OCI-LY7 (cell line): Measurements from ENCODE around the gene TFAP2E. TPM values are rescaled to one million over a fixed set of nuclear protein-coding genes. Genes with fewer than 3 reads are reported as not detected.

Experiments used
- BruUV-seq: library from RNA; stranded (reverse); fragments of 400-500 nt; replicated peaks from 2 replicates; lab custom pipeline; 2021; lab: Mats Ljungman, UMichigan
- CTCF ChIA-PET: fragments of 300-600 bp; sonication (Branson Sonifier 250); formaldehyde crosslinking; loops from one replicate; lab custom pipeline; 2022; ENCODE audit warnings: antibody characterized with exemption; ENCODE audit not compliant: unreplicated experiment; lab: Charles Lee
- POLR2A ChIA-PET: fragments of 300-600 bp; sonication (Branson Sonifier 250); formaldehyde crosslinking; loops from one replicate; lab custom pipeline; 2022; ENCODE audit warnings: antibody characterized with exemption; lab: Charles Lee
- DNase-seq: peaks from one replicate; pipeline ENCODE4 v3.0.0-alpha.2; 2015; ENCODE audit warnings: low spot score
- H2AFZ ChIP-seq: fragments of 200-600 bp; sonication (generic), shearing (Covaris generic); 2 replicates; pipeline ENCODE4 v1.6.1; 2014; ENCODE audit warnings: mild to moderate bottlenecking, antibody characterized with exemption, low read length, moderate library complexity
- H3K27ac ChIP-seq: fragments of 200-600 bp; sonication (generic); 2 replicates; pipeline ENCODE4 v1.5.1; 2014; ENCODE audit warnings: mixed run types, low read depth, mild to moderate bottlenecking, moderate library complexity, low read length, inconsistent platforms; ENCODE audit not compliant: poor library complexity, severe bottlenecking
- H3K36me3 ChIP-seq: fragments of 200-600 bp; sonication (generic); 2 replicates; pipeline ENCODE4 v1.6.1; 2014; ENCODE audit warnings: mild to moderate bottlenecking, antibody characterized with exemption, low read length, moderate library complexity, mixed read lengths; ENCODE audit not compliant: insufficient read depth
- H3K4me1 ChIP-seq: fragments of 200-600 bp; sonication (generic); 2 replicates; pipeline ENCODE4 v1.5.1; 2014; ENCODE audit warnings: mild to moderate bottlenecking, low read length; ENCODE audit not compliant: insufficient read depth, poor library complexity, severe bottlenecking
- H3K4me2 ChIP-seq: fragments of 200-600 bp; sonication (generic); 2 replicates; pipeline ENCODE4 v1.6.1; 2014; ENCODE audit warnings: mild to moderate bottlenecking, low read length
- H3K4me3 ChIP-seq: fragments of 200-600 bp; sonication (generic); 2 replicates; pipeline ENCODE4 v1.5.1; 2014; ENCODE audit warnings: mild to moderate bottlenecking, low read depth, low read length; ENCODE audit not compliant: poor library complexity, severe bottlenecking
- H3K79me2 ChIP-seq: fragments of 200-600 bp; sonication (generic); 2 replicates; pipeline ENCODE4 v1.6.1; 2016; ENCODE audit warnings: low read depth, mild to moderate bottlenecking, low read length, moderate library complexity, mixed read lengths; ENCODE audit not compliant: insufficient read depth
- H3K9me2 ChIP-seq: fragments of 200-600 bp; sonication (generic); 2 replicates; pipeline ENCODE4 v1.6.1; 2016; ENCODE audit warnings: mild to moderate bottlenecking, low read length, mixed read lengths; ENCODE audit not compliant: insufficient read depth
- H3K9me3 ChIP-seq: fragments of 200-600 bp; sonication (generic); 2 replicates; pipeline ENCODE4 v1.6.1; 2014; ENCODE audit warnings: mild to moderate bottlenecking, mixed run types, low read length, mixed read lengths
- H4K20me1 ChIP-seq: fragments of 200-600 bp; sonication (generic); 2 replicates; pipeline ENCODE4 v1.6.1; 2014; ENCODE audit warnings: mild to moderate bottlenecking, antibody characterized with exemption, low read length, moderate library complexity, mixed read lengths; ENCODE audit not compliant: insufficient read depth
- CTCF ChIP-seq: fragments of 200-600 bp; sonication (generic); conservative IDR thresholded peaks from 2 replicates; pipeline ENCODE4 v1.5.1; 2014; ENCODE audit warnings: mild to moderate bottlenecking, antibody characterized with exemption, low read length, moderate library complexity, mixed read lengths
- EZH2phosphoT487 ChIP-seq: fragments of 200-600 bp; sonication (generic); IDR thresholded peaks from 2 replicates; pipeline ENCODE4 v1.6.1; 2018; ENCODE audit warnings: low read depth, borderline replicate concordance, mild to moderate bottlenecking, mixed run types, antibody characterized with exemption, low read length, moderate library complexity, mixed read lengths
- intact Hi-C: fragments of 100-400 bp; cut with micrococcal nuclease; formaldehyde crosslinking; loops from one replicate; pipeline ENCODE4 v1.10.0; 2022; ENCODE audit not compliant: unreplicated experiment
- total RNA-seq, 2 experiments: library from RNA; depleted of rRNA in 1 of 2; stranded (reverse); fragments of >200 nt in 1 of 2; shearing (Covaris generic) in 1 of 2; gene quantifications; 2 replicates each; pipeline ENCODE4 v1.2.3, GENCODE V29; 2014 to 2022

TFAP2E gene
- total RNA-seq, 2 experiments from 2014 or later, result 1.1 to 1.2 TPM

DNA sequence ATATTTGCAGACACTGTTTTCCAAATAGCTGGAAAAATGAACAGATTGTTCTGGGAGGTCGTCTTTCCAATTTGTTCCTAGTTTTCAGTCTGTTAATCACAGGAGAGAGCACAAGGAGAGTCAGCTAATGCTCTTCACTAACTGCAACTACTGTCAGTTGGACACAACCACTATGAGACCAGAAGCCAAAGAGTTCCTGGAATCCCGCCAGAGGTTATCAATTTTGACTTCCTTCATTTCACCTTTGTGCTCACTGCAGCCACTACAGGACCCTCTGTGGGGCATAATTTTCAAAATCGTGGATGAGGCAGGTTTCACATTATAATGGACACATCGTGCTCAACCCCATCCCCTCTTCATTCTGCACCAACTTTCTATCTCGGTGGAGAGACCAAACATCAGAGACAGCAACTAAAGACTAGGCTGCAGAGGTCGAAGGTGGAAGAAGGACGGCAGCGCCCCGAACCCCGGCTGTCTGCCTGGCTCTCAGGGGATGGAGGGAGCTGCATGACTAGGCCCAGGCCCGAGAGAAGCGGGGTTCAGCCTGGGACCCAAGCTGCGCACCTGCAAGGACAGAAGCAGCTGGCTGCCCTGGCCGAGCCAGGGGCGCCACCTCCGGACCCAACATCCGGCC, 16.5 kb upstream of the TFAP2E start:
- Histone ChIP-seq H2AFZ (peak overlapping the region; percentile 77), H3K4me3 (peak overlapping the region; percentile 99), H3K79me2 (peaks cover 11% of the 10 kb centered on the region; the same call in 1 of the 2 replicates), H3K4me1 (peaks cover 25% of the 10 kb centered on the region), H3K9me2 (no peaks in the 10 kb centered on the region), H3K36me3 (peaks cover 27% of the 10 kb centered on the region), H3K27ac (peak overlapping the region; percentile 68), H3K4me2 (peak overlapping the region; percentile 97), H4K20me1 (no peaks in the 10 kb centered on the region), H3K9me3 (no peaks in the 10 kb centered on the region)
- no peak for TF ChIP-seq EZH2phosphoT487
- no peak for TF ChIP-seq CTCF
- intact Hi-C loops, result loop anchor here (1.0 to 5.0 kb wide), 2 partner anchors 49 to 213 kb away; partner anchors contain the start of gene CLSPN
- DNase-seq, result peak; percentile 39
- no TSS peak for BruUV-seq
- ChIA-PET POLR2A (interaction anchor here (0.6 to 0.8 kb wide), 5 partner anchors 12 to 102 kb away, joined by 3 to 6 read pairs (median 3); no protein-coding TSS in a partner anchor), CTCF (interaction anchor here (0.6 to 1.5 kb wide), 5 partner anchors 8 to 170 kb away, joined by 3 to 4 read pairs (median 3); no protein-coding TSS in a partner anchor)

- intact Hi-C loops, result loop anchor here (1.0 to 5.0 kb wide), 2 partner anchors 50 to 212 kb away; partner anchors contain the start of gene CLSPN
- H3K79me2 ChIP-seq, result peaks cover 11% of the 10 kb centered on the region; the same call in 1 of the 2 replicates
- POLR2A ChIA-PET, result interaction anchor here (0.6 to 1.0 kb wide), 2 partner anchors 20 to 102 kb away, joined by 6 read pairs; no protein-coding TSS in a partner anchor
- H2AFZ ChIP-seq, result peak within 1 kb of the TSS; percentile 77
- peaks cover 25% of the 10 kb centered on the region for H3K4me1 ChIP-seq
- no TSS peak for BruUV-seq
- peak within 1 kb of the TSS; percentile 98 for H3K4me2 ChIP-seq
- H3K27ac ChIP-seq, result peak within 1 kb of the TSS; percentile 68
- no peaks in the 10 kb centered on the region for H3K9me3 ChIP-seq
- H3K9me2 ChIP-seq, result no peaks in the 10 kb centered on the region
- H3K36me3 ChIP-seq, result peaks cover 21% of the 10 kb centered on the region
- H4K20me1 ChIP-seq, result no peaks in the 10 kb centered on the region
- no peak for TF ChIP-seq CTCF
- no peak for TF ChIP-seq EZH2phosphoT487
- CTCF ChIA-PET, result interaction anchor here (0.6 to 1.5 kb wide), 2 partner anchors 76 to 170 kb away, joined by 3 to 4 read pairs; no protein-coding TSS in a partner anchor
- peak within 1 kb of the TSS; percentile 99 for H3K4me3 ChIP-seq
- DNase-seq, result no peak
These were observed 15.9 kb upstream of the TFAP2E start, which contains the start of gene KIAA0319L for GRCh38 chr1:35557118-35557610. Gene KIAA0319L, minus strand, starts transcription at chr1:35557403. Its CDS starts 2,912 bp downstream, at chr1:35554491.
